Raji (cell line): Measurements from ENCODE around the gene NETO2.

Source experiments
- POLR2A ChIP-seq: IDR thresholded peaks from 2 replicates; pipeline ENCODE4 v1.6.1; 2011; ENCODE audit warnings: low read depth, low read length, control low read depth; ENCODE audit not compliant: insufficient read depth

NETO2 gene

DNA sequence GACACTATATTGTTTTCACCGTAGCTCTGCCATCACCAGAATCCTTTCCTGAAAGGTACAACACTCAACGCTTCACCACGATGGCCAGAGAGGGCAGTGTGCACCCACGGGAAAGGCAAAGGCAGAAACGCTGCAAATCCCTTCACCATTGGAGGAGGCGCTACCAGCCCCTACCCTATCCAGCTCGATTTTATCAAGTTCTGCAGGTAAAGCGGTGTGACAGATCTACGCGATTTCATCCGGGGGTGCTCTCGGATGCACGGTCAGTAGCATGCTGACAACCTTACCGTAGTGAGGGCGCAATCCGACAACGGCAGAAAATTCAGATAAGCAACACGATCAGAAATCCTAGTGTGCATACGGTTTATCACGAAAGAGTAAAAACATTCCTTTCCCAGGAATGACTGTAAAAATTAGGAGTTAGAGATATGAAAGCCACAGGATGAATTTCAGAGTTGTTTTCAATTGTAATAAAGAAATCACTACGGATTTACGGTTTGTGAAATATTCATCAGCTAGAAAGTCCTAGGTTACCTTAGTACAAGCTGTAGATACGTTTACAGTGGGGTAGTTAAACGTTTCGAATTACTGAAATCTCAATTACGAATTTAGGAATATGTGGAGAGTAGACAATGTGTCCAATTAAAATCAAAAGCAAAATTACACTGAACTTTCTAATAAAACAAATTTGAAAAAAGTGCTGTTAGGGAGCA lies 1.8 kb downstream of the NETO2 start:
- TF ChIP-seq POLR2A: peak; percentile 74

DNA sequence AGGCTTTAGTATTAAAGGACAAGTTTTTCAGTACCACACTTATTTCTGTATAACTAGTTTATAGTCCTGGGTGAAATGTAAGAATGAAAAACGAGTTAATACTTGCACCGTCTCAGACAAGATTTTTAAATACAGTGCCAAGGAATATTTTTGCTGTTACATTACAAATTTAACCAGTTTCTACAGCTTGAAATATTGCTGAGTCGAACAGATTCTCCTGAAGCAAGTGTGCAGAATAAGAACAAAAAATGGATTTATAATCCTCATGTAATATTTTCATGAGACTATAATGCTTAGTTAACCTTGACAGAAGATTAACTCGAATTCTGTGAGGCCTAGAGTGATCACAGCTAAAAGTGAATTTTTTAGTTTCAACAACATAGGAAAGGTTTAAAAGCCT lies 3.1 kb downstream of the NETO2 start:
- no peak for TF ChIP-seq POLR2A

DNA sequence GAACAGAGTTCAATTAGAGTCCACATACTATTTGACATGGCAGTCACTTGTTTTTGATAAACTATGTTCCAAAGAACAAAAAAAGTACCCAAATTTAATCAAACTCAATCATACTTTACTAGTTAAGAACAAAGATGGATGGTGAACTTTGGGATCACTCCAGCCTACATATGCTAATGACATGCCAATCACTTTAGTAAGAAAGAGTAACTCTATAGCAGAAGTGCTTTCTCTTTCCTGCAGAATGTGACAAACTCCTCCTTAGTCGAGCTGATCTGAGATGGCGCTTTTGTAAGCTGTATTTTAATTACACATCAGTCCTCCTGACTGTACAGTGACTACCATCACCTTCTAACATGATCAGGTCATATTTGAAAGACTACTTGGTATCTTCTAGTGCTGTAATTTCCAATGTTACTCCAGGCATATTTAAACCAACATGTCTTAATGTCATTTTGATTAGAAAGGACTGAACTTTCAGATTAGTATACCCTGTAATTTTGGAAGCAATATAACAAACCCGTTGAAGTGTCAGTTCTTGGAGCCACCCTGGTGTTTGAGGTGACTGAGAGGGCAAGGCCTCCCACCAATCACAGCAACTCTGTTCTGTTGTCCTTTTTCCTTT lies 4.1 kb downstream of the NETO2 start:
- no peak for TF ChIP-seq POLR2A

DNA sequence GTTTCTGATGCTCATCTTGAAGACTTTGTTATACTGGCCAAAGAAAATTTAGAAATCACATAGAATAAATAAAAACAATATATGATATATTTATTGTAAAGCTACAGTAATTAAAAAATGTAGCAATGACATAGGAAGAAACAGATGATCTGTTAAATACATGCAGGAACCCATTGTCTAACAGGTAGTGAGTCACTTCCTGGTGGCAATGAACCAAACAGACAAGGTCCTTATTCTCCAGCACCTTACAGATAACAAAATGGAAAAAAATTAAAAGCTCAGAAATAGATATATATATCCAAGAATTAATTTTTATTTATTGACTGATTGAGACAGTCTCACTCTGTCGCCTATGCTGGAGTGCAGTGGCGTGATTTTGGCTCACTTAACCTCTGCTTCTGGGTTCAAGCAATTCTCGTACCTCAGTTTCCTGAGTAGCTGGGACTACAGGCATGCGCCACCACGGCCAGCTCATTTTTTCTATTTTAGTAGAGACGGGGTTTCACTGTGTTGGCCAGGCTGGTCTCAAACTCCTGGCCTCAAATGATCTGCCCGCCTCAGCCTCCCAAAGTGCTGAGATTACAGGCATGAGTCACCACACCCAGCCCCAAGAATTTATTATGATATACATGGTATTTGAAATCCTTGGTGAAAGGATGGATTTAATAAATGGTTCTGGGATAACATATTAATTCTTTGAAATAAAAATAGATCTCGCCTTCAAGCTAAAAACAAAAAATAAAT lies 7.5 kb downstream of the NETO2 start:
- no peak for TF ChIP-seq POLR2A

DNA sequence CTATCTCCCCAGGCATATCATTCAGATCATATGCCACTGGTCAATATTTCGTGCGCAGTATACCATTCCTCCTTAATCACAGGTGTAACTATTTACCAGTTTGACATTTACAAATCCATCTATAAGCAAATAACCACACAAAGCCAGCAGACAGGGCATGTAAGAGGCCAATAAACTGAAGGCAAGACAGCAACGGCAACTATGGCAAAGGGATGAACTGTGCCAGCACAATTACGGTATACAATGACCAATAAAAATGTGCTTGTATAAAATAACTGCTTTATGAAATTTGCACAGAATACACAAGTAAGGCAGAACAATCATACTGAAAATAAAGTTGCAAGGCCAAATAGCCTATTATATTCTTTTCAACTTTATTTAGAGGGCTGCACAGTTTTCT lies 9.2 kb downstream of the NETO2 start:
- TF ChIP-seq POLR2A: no peak

DNA sequence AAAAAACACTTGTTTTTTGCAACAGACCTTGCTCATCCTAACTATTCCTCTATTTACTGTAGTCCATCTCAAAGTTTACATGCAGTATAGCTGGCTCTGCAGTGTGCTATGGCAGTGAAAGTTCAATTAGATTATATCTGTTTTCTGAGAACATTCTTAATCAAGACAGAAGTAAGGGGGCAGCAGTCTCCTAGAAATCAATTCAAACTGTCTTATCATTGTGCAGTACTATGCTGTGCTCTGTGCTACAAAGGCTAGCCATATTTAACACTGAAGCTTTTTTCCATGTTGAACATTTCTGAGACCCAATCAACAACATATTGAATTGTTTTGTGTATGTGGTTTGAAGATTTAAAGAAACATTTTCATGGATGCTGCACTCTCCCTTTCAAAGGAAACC lies 11.4 kb downstream of the NETO2 start:
- no peak for TF ChIP-seq POLR2A

DNA sequence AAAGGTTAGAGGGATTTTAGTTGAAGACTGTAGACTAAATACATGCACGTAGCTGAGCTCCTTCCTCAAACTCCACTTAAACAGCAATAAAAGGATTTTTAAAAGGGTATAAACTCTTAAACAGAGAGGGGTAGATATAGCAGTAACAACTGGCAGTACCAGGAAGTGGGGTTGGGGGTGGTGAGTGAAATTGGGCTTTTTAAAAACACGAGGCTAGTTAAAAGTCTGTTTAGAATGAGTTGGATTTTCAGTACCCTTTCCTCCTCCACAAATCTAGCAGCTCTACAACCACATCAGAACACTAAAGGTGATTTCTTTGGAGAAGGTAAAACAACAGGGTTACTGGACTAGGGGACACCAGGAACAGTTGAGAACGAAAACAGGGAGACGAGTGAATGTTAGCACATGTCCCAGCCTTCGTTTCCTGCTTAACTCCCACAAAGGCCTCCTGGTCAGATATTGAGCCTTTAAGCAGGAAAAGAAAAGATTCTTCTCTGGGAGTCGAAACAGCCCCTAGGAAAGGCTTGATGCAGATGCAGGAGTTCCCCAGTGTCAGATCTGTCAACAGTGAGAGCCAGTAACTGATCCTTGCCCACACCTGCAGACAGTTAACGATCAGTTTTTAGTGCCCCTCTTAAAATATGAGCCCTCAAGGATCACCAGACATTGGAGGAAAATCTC lies 13.8 kb downstream of the NETO2 start:
- TF ChIP-seq POLR2A: no peak

DNA sequence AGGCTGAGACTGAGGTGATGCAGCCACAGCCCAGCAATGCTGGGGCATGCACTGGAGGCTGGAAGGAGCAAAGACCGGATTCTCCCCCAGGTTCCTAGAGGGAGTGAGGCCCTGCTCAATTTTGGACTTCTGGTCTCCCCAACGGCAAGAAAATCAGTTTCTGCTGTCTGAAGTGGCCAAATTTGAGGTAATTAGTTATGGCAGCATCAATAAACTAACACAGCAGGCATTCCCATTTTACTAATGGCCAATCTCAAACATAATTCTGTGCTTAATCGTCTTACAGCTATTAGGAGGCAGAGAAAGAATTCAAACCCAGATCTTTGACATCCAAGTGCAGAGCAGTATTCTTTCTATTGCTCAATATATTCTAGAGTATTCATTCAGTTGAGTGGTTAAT lies 16.2 kb downstream of the NETO2 start:
- TF ChIP-seq POLR2A: no peak

DNA sequence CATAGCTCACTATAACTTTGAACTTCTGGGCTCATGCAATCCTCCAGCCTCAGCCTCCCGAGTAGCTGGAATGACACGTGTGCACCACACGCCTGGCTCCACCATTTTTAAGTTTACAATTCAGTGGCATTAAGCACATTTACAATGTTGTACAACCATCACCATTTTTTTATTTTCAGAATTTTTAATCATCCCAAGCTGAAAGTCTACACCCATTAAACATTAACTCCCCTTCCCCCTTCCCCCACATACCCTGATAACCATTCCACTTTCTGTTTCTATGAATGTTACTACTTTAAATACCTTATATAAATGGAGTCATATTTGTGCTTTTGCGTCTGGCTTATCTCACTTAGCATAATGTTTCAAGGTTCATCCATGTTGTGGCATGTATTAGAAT lies 18.0 kb downstream of the NETO2 start:
- no peak for TF ChIP-seq POLR2A

DNA sequence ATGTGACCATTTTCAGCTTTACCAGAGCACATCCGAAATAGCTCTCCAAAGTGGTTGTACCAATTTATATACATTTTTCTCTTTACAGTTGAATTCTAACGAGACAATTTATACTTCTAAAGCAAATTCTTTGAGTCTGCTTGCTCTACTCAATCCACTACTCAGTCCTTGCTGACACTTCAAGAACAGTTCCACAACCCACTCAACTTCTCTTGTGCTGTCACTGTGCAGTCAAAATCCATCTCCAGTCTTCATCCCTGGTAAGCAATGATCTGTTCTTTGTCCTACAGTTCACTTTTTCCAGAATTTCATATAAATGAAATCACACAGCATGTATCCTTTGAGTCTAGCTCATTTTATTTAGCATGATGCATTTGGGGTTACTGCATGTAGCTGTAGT lies 30.6 kb downstream of the NETO2 start:
- TF ChIP-seq POLR2A: no peak

DNA sequence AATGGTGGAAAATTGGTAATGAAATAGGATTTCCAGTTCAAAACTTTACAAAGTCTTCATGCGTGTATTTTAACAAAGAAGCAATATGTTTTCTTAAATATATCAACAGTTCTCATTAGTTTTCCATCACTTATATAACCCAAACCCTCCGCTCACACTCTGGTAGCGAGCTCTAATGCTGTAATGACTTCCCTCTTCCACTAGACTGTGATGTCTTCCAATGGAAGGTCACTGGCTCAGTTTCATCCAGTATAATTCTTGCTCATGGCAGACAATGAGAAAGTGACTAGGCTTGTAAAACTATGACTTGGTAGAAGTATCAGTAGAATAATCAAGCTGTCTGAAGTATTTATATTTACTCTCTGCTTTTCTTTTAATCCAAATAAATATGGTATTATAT lies 32.8 kb downstream of the NETO2 start:
- no peak for TF ChIP-seq POLR2A

DNA sequence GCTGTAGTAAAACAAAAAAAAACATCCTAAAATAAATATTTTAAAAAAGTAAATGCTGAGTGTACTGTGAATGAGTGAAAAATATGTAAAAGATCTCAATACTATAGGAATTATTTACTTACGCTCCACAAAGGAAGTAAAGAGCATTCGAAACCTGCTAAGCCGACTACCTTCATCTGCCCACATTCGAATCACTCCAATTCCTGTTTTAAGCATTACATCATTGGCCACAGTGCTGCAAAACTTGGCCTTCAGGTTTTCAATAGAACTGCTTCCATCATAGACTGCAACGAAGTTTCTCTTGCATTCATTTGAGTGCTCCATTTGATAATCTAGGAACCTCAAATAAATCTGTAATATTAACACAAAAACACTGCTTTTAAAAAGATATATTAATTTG lies 34.4 kb downstream of the NETO2 start:
- TF ChIP-seq POLR2A: no peak

DNA sequence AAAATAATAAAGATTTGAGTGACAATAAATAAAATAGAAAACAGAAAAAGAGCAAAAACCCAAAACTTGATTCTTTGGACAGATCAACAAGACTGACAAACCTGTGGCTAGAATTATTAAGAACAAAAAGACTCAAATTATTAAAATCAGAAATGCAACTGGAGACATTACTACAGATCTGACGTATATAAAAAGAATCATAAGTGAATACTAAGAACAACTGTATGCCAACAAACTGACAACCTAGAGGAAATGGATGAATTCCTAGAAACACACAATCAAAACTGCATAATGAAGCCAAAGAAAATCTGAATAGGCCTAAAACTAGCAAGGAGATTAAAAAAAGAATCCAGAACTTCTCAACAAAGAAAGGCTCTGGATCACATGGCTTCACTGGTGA lies 47.4 kb downstream of the NETO2 start:
- TF ChIP-seq POLR2A: no peak

DNA sequence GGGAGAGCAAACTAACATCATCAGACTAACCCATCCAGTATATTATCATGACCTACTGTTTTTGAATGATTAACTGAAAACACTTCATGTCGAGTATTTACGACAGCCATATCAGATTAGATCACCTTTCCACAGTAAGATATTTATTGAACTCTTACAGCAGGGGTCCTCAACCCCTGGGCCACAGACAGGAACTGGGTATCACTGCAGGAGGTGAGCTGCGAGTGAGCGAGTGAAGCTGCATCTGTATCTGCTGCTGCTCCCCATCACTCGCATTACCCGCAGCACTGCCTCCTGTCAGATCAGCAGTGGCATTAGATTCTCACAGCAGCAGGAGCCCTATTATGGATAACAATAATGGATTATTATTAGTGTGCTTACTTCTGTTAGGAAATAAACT lies 59.5 kb downstream of the NETO2 start:
- TF ChIP-seq POLR2A: no peak

DNA sequence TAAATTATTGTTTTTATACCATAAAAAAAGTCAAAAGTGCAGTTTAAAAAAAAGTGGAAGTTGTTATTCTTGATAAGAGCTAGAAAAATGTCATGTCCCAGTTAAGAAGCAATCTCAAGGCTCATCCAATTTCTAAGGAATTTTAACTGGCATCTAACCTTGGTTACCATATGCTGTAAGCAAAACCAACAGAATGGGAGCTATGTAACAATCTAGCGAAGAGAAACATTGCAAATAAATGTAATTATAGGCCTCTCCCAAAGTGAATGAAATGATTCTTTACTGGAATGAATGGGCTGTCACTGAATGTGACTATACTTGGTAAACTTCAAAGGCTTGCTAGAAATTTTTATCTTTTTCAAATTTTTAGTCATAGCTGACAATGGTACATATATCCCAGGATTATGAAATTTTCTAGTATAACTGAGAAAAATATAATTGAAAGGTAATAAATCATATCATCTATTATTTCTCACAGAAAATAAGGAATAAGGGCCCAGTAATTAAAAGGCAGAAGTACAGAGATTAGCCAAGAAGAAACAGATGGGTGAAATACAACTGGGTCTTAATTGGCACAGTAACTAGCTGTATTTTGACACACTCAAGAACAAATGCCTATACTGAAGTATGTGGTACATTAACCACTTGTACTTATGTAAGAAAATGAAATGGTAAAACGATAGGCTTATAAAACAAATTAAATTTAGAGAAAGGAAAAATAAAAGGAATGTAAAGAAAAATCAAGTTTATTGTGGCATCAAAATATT lies 61.5 kb downstream of the NETO2 start:
- TF ChIP-seq POLR2A: no peak
